Rectal smooth muscle tissue (tissue), 1 donor: Measurements from ENCODE around the gene P2RY4.
"Not testable (repeated sequence)": the region's sequence is repeated elsewhere in the genome, so short reads cannot be mapped to it uniquely, and the experiment has no call there.

Experiments used
- H3K27ac ChIP-seq: one replicate; pipeline ENCODE4 v1.7.0; 2013; ENCODE audit warnings: low read depth, low read length, inconsistent platforms
- H3K27me3 ChIP-seq: one replicate; pipeline ENCODE4 v1.7.0; 2013; ENCODE audit warnings: low read length; ENCODE audit not compliant: control insufficient read depth, insufficient read depth
- H3K36me3 ChIP-seq: one replicate; pipeline ENCODE4 v1.7.0; 2013; ENCODE audit warnings: low read length; ENCODE audit not compliant: control insufficient read depth, insufficient read depth
- H3K4me1 ChIP-seq: one replicate; pipeline ENCODE4 v1.7.0; 2013; ENCODE audit warnings: low read length; ENCODE audit not compliant: control insufficient read depth, insufficient read depth
- H3K4me3 ChIP-seq: one replicate; pipeline ENCODE4 v1.7.0; 2013; ENCODE audit warnings: low read length
- H3K9ac ChIP-seq: one replicate; pipeline ENCODE4 v1.7.0; 2013; ENCODE audit warnings: low read length

P2RY4 gene

GRCh38 chrX:70262952-70263567 lies 3.1 kb upstream of the P2RY4 start:
- no peak overlapping the region for H3K4me3 ChIP-seq
- H3K9ac ChIP-seq, result no peak overlapping the region
- no peaks in the 10 kb centered on the region for H3K36me3 ChIP-seq
- no peaks in the 10 kb centered on the region for H3K27me3 ChIP-seq
- H3K4me1 ChIP-seq, result no peaks in the 10 kb centered on the region
- H3K27ac ChIP-seq, result no peak overlapping the region

- no peaks in the 10 kb centered on the region for H3K4me1 ChIP-seq
- H3K27ac ChIP-seq, result no peak overlapping the region
- no peak overlapping the region for H3K9ac ChIP-seq
- H3K4me3 ChIP-seq, result no peak overlapping the region
- H3K27me3 ChIP-seq, result no peaks in the 10 kb centered on the region
- H3K36me3 ChIP-seq, result no peaks in the 10 kb centered on the region
Observed at GRCh38 chrX:70257423-70258288, 2.3 kb downstream of the P2RY4 start.

GRCh38 chrX:70255452-70255851 lies 4.6 kb downstream of the P2RY4 start:
- Histone ChIP-seq H3K9ac (no peak overlapping the region), H3K4me3 (no peak overlapping the region), H3K4me1 (no peaks in the 10 kb centered on the region), H3K27me3 (no peaks in the 10 kb centered on the region), H3K36me3 (no peaks in the 10 kb centered on the region), H3K27ac (no peak overlapping the region)

GRCh38 chrX:70254909-70255308 lies 5.1 kb downstream of the P2RY4 start:
- Histone ChIP-seq H3K4me3 (no peak overlapping the region), H3K9ac (no peak overlapping the region), H3K4me1 (no peaks in the 10 kb centered on the region), H3K27me3 (no peaks in the 10 kb centered on the region), H3K27ac (no peak overlapping the region), H3K36me3 (no peaks in the 10 kb centered on the region)

- no peaks in the 10 kb centered on the region for H3K27me3 ChIP-seq
- no peak overlapping the region for H3K27ac ChIP-seq
- no peak overlapping the region for H3K4me3 ChIP-seq
- H3K9ac ChIP-seq, result no peak overlapping the region
- no peaks in the 10 kb centered on the region for H3K4me1 ChIP-seq
- no peaks in the 10 kb centered on the region for H3K36me3 ChIP-seq
Observed at GRCh38 chrX:70254063-70254400, 6.0 kb downstream of the P2RY4 start.

DNA sequence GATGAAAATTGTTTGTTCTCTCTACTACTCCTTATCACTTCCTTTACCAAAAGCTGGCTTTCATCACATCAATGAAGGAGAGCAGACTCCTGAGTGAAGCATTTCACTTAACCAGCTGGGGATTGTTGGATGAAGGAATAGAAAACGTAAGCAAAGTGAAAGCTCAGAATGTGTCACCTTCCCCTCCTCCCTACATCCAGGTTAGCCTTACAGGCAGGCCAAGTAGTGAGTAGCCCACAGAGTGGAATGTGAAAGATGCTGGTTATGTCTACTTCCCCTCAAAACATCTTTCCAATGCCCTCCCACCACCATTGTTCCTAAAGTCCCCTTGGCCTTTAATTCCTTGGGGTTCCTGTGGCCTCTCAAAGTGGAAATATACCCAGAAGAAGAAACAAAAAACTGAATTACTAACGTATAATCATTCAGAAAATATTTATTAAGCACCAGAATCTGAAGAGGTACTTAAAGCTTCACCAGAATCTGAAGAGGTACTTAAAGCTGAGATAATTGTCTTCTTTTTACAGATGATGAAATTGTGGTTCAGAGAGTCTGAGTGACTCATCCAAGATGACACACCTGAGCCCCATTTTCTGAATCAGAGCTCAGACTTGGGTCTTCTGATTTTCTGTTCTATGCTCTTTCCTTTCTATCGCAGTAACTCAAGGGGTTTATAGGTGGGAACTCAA lies 6.5 kb downstream of the P2RY4 start:
- no peaks in the 10 kb centered on the region for H3K36me3 ChIP-seq
- H3K27me3 ChIP-seq, result no peaks in the 10 kb centered on the region
- H3K4me3 ChIP-seq, result no peak overlapping the region
- no peaks in the 10 kb centered on the region for H3K4me1 ChIP-seq
- H3K9ac ChIP-seq, result no peak overlapping the region
- H3K27ac ChIP-seq, result no peak overlapping the region

GRCh38 chrX:70252491-70252890 lies 7.5 kb downstream of the P2RY4 start:
- Histone ChIP-seq H3K4me1 (no peaks in the 10 kb centered on the region), H3K27ac (no peak overlapping the region), H3K9ac (no peak overlapping the region), H3K27me3 (no peaks in the 10 kb centered on the region), H3K4me3 (no peak overlapping the region), H3K36me3 (no peaks in the 10 kb centered on the region)

- no peak overlapping the region for H3K9ac ChIP-seq
- H3K27me3 ChIP-seq, result no peaks in the 10 kb centered on the region
- H3K27ac ChIP-seq, result no peak overlapping the region
Observed at GRCh38 chrX:70247252-70247651, 12.8 kb downstream of the P2RY4 start.

GRCh38 chrX:70244881-70245280 lies 15.1 kb downstream of the P2RY4 start:
- no peak overlapping the region for H3K9ac ChIP-seq
- H3K4me3 ChIP-seq, result no peak overlapping the region
- no peaks in the 10 kb centered on the region for H3K4me1 ChIP-seq
- no peaks in the 10 kb centered on the region for H3K27me3 ChIP-seq
- H3K27ac ChIP-seq, result no peak overlapping the region
- H3K36me3 ChIP-seq, result no peaks in the 10 kb centered on the region

More at GRCh38 chrX:70247252-70247651, 12.8 kb downstream of the P2RY4 start:
- H3K4me3 ChIP-seq, result no peak overlapping the region
- no peaks in the 10 kb centered on the region for H3K4me1 ChIP-seq
- no peaks in the 10 kb centered on the region for H3K36me3 ChIP-seq

DNA sequence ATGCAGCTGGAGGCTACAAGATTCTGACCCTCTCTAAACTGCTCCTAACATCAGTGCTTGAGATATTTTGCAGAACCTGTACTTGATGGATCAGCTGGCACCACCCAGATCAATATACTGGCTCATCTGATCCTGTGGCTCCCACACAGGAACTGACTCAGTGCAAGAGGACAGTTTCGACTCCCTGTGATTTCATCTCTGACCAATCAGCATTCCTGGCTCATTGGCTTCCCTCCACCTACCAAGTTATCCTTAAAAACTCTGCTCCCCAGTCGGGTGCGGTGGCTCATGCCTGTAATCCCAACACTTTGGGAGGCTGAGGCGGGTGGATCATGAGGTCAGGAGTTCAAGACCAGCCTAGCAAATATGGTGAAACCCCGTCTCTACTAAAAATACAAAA lies 16.4 kb downstream of the P2RY4 start:
- not testable (repeated sequence) for H3K27ac ChIP-seq, H3K4me1 ChIP-seq, H3K27me3 ChIP-seq, H3K36me3 ChIP-seq, H3K4me3 ChIP-seq, H3K9ac ChIP-seq

DNA sequence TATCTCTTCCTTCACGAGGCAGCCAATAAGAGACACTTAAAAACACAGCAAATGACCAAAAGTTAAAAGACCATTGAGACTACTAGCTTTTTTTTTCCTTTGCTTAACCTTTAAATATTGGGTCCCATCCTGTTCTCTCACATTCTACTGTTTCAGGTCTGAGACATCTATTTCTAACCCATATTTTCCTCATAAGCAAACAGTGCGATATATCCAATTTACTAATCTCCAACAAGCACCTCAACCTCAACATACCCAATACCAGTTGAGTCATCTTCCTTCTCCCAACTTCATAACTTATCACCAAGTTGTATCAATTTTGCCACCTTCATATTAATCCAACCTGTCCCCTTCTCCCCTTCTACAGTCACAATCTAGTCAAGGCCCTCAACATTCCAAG lies 18.5 kb downstream of the P2RY4 start:
- Histone ChIP-seq H3K4me3 (no peak overlapping the region), H3K36me3 (no peaks in the 10 kb centered on the region), H3K4me1 (no peaks in the 10 kb centered on the region), H3K27me3 (no peaks in the 10 kb centered on the region), H3K9ac (no peak overlapping the region), H3K27ac (no peak overlapping the region)

DNA sequence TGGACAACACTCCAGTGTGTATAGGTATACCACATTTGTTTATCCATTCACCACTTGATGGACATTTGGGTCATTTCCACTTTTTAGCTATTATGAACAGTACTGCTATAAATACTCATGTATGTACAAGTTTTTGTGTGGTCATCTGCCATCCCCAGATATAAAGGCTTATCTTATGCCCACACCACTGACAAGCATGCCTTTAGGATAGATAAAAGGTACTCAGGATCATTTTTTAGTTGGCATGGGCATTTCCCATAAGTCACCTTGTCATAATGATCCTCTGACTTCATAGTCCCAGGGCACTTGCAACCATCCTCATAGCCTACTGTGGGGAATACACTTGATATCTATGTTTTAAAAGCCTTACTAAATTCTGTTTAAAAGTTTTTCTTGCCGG lies 19.3 kb downstream of the P2RY4 start:
- H3K9ac ChIP-seq, result no peak overlapping the region
- no peak overlapping the region for H3K4me3 ChIP-seq
- H3K27me3 ChIP-seq, result no peaks in the 10 kb centered on the region
- no peaks in the 10 kb centered on the region for H3K36me3 ChIP-seq
- no peak overlapping the region for H3K27ac ChIP-seq
- H3K4me1 ChIP-seq, result no peaks in the 10 kb centered on the region
